C4-2B (cell line): ENCODE results near the gene TRIM2.

Experiments used
- H3K27ac ChIP-seq: fragments of 450-650 bp; 2 replicates; pipeline ENCODE4 v1.5.1; 2017
- CTCF ChIP-seq: fragments of 450-650 bp; conservative IDR thresholded peaks from 2 replicates; pipeline ENCODE4 v1.5.1; 2017; ENCODE audit warnings: mild to moderate bottlenecking
- ZFX ChIP-seq: fragments of 450-650 bp; IDR thresholded peaks from 2 replicates; pipeline ENCODE4 v1.6.1; 2017

The TRIM2 gene

GRCh38 chr4:153345012-153345981 is 141.1 kb downstream of the TRIM2 start:
- peak overlapping the region; percentile 89 for H3K27ac ChIP-seq
- TF ChIP-seq CTCF: no peak
- peak; percentile 68 for TF ChIP-seq ZFX

- H3K27ac ChIP-seq: no peak overlapping the region
- TF ChIP-seq ZFX (no peak), CTCF (no peak)
Observed at GRCh38 chr4:153346031-153346430, 141.8 kb downstream of the TRIM2 start.

DNA sequence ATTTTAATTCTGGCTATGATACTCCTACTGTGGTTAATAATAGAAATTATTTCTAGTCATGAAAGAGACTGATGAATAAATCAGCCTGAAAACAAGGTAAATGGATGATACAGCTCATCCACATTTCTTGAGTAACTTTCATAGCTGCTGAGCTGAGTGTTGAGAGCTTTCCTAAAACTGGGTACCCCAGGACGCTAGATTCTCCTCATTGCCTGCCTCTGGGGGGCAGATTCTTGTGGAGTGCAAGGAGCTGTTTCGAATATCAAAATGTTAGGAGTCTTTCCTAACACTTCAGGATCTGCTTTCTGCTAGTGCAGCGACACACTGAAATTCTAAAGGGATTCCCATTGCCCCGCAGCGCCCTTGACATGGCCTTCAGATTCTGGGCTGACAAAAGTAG is 142.3 kb downstream of the TRIM2 start:
- H3K27ac ChIP-seq: no peak overlapping the region
- TF ChIP-seq CTCF: no peak
- TF ChIP-seq ZFX: no peak

DNA sequence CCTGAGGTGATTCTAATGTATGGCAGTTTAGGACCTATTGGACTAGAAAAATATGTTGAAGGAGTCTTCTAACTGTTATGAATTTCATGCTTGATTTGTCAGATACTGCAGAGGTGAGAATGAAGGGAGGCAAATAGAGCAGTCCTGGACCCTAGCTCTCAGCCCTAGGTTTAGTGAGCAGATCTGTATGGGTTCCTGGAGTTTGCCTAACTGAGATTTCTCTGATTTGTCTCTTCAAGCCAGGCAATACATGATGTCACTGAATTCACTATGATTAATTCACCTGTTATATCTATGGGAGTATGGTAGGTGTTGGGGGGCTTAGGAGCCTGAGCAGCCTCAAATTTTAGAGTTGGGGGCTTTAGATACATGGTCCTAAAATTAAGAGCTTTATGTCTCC is 142.9 kb downstream of the TRIM2 start:
- TF ChIP-seq CTCF (no peak), ZFX (no peak)
- H3K27ac ChIP-seq: no peak overlapping the region

GRCh38 chr4:153348006-153348405 is 143.8 kb downstream of the TRIM2 start:
- no peak overlapping the region for H3K27ac ChIP-seq
- no peak for TF ChIP-seq CTCF
- TF ChIP-seq ZFX: no peak

- TF ChIP-seq CTCF (no peak), ZFX (no peak)
- no peak overlapping the region for H3K27ac ChIP-seq
Observed at GRCh38 chr4:153349206-153349805, 145.1 kb downstream of the TRIM2 start.

DNA sequence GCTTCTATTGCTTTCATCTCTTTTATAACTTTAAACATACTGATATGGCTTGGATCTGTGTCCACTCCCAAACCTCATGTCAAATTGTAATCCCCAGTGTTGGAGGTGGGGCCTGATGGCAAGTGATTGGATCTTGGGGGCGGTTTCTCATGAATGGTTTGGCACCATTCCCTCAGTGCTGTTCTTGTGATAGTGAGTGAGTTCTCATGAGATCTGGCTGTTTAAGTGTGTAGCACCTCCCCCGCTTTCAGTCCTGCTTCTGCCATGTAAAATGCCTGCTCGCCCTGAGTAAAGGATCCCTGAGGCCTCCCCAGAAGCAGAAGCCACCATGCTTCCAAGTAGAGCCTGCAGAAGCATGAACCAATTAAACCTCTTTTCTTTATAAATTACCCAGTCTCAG is 157.9 kb downstream of the TRIM2 start:
- no peak overlapping the region for H3K27ac ChIP-seq
- TF ChIP-seq ZFX: no peak
- TF ChIP-seq CTCF: no peak
